HG03439 (cell line): ENCODE results near the gene SLFN14.
"Not testable (repeated sequence)": the region's sequence is repeated elsewhere in the genome, so short reads cannot be mapped to it uniquely, and the experiment has no call there.

Experiments used
- ATAC-seq: cut with Tn5 transposase; IDR thresholded peaks from one replicate; pipeline ENCODE4 v1.9.1; 2021; ENCODE audit warnings: mild to moderate bottlenecking, moderate library complexity; ENCODE audit not compliant: unreplicated experiment

Gene SLFN14

GRCh38 chr17:35560703-35561102 is at the start of gene SLFN14:
SLFN14 (minus strand) TSS chr17:35560819; CDS start chr17:35558062, 2,757 bp downstream.
- ATAC-seq = no peak

- no peak for ATAC-seq
Measured at GRCh38 chr17:35609831-35610230, 49.2 kb upstream of the SLFN14 start.

GRCh38 chr17:35607239-35607847 is 46.7 kb upstream of the SLFN14 start:
- ATAC-seq = no peak

GRCh38 chr17:35605678-35606077 is 45.1 kb upstream of the SLFN14 start:
- ATAC-seq = no peak

- ATAC-seq = no peak
Measured at GRCh38 chr17:35603674-35604073, 43.1 kb upstream of the SLFN14 start.

GRCh38 chr17:35597604-35598003 is 37.0 kb upstream of the SLFN14 start:
- no peak for ATAC-seq

- no peak for ATAC-seq
Measured at GRCh38 chr17:35596530-35597233, 36.1 kb upstream of the SLFN14 start.

GRCh38 chr17:35596072-35596471 is 35.5 kb upstream of the SLFN14 start:
- no peak for ATAC-seq

GRCh38 chr17:35588196-35588920 is 27.7 kb upstream of the SLFN14 start:
- no peak for ATAC-seq

- peak; percentile 91 for ATAC-seq
Measured at GRCh38 chr17:35587074-35587961, 26.7 kb upstream of the SLFN14 start, which contains the start of gene AP2B1. AP2B1 (plus strand) TSS chr17:35587322; CDS start chr17:35594031, 6,709 bp downstream.

- ATAC-seq = no peak
Measured at GRCh38 chr17:35586569-35587073, 26.0 kb upstream of the SLFN14 start.

GRCh38 chr17:35584061-35584460 is 23.4 kb upstream of the SLFN14 start:
- ATAC-seq = no peak

GRCh38 chr17:35578929-35579432 is 18.4 kb upstream of the SLFN14 start:
- no peak for ATAC-seq

GRCh38 chr17:35578197-35578928 is 17.7 kb upstream of the SLFN14 start, which contains the start of gene PEX12:
PEX12 (minus strand) TSS chr17:35578571; CDS start chr17:35578021, 550 bp downstream.
- ATAC-seq = peak; percentile 79

GRCh38 chr17:35577830-35578196 is 17.2 kb upstream of the SLFN14 start:
- no peak for ATAC-seq

GRCh38 chr17:35575759-35576158 is 15.1 kb upstream of the SLFN14 start:
- ATAC-seq = no peak

- ATAC-seq = no peak
Measured at GRCh38 chr17:35569405-35569804, 8.8 kb upstream of the SLFN14 start.

- no peak for ATAC-seq
Measured at GRCh38 chr17:35568561-35568960, 7.9 kb upstream of the SLFN14 start.

- no peak for ATAC-seq
Measured at GRCh38 chr17:35566968-35567367, 6.3 kb upstream of the SLFN14 start.

- not testable (repeated sequence) for ATAC-seq
Measured at GRCh38 chr17:35563181-35563580, 2.6 kb upstream of the SLFN14 start.
